Loucy (cell line): Measurements from ENCODE around the gene PC.

Experiments
- H2AFZ ChIP-seq: fragments of 200-600 bp; sonication (generic); 2 replicates; pipeline ENCODE4 v1.6.0; 2016; ENCODE audit warnings: antibody characterized with exemption, mild to moderate bottlenecking, low read length, moderate library complexity
- H3F3A ChIP-seq: fragments of 200-600 bp; 2 replicates; pipeline ENCODE4 v1.6.0; 2016; ENCODE audit warnings: antibody characterized with exemption, low read depth, mild to moderate bottlenecking
- H3K27me3 ChIP-seq: fragments of 200-600 bp; sonication (generic); 2 replicates; pipeline ENCODE4 v1.6.1; 2014; ENCODE audit warnings: low read length, mild to moderate bottlenecking; ENCODE audit not compliant: insufficient read depth, poor library complexity, severe bottlenecking
- H3K36me3 ChIP-seq: fragments of 200-600 bp; sonication (generic); 2 replicates; pipeline ENCODE4 v1.6.1; 2016; ENCODE audit warnings: low read length; ENCODE audit not compliant: insufficient read depth
- H3K4me1 ChIP-seq: fragments of 200-600 bp; sonication (generic); 2 replicates; pipeline ENCODE4 v1.5.1; 2014; ENCODE audit warnings: low read length, mild to moderate bottlenecking; ENCODE audit not compliant: insufficient read depth, poor library complexity, severe bottlenecking
- H3K4me2 ChIP-seq: fragments of 200-600 bp; sonication (generic); 2 replicates; pipeline ENCODE4 v1.6.0; 2014; ENCODE audit warnings: antibody characterized with exemption, low read length, low read depth, mild to moderate bottlenecking; ENCODE audit not compliant: poor library complexity, severe bottlenecking
- H3K4me3 ChIP-seq: fragments of 200-600 bp; sonication (generic); 2 replicates; pipeline ENCODE4 v1.5.1; 2014; ENCODE audit warnings: low read length, mild to moderate bottlenecking, mixed read lengths; ENCODE audit not compliant: poor library complexity, severe bottlenecking
- H3K79me2 ChIP-seq: fragments of 200-600 bp; sonication (generic); 2 replicates; pipeline ENCODE4 v1.6.1; 2014; ENCODE audit warnings: low read length; ENCODE audit not compliant: insufficient read depth
- H3K9ac ChIP-seq: fragments of 200-600 bp; sonication (generic); 2 replicates; pipeline ENCODE4 v1.6.0; 2014; ENCODE audit warnings: mild to moderate bottlenecking, low read depth, low read length, moderate library complexity; ENCODE audit not compliant: poor library complexity, severe bottlenecking
- H3K9me2 ChIP-seq: fragments of 200-600 bp; sonication (generic); replicated peaks from 2 replicates; pipeline ENCODE4 v1.6.1; 2016; ENCODE audit warnings: low read depth, low read length, mixed read lengths
- H3K9me3 ChIP-seq: fragments of 200-600 bp; sonication (generic); 2 replicates; pipeline ENCODE4 v1.6.1; 2014; ENCODE audit warnings: mild to moderate bottlenecking, antibody characterized with exemption, low read length, low read depth; ENCODE audit not compliant: insufficient read depth
- H4K20me1 ChIP-seq: fragments of 200-600 bp; sonication (generic); 2 replicates; pipeline ENCODE4 v1.6.0; 2014; ENCODE audit warnings: antibody characterized with exemption, low read length, mild to moderate bottlenecking; ENCODE audit not compliant: insufficient read depth, poor library complexity, severe bottlenecking
- EZH2phosphoT487 ChIP-seq: fragments of 200-600 bp; IDR thresholded peaks from 2 replicates; pipeline ENCODE4 v1.6.1; 2018; ENCODE audit warnings: antibody characterized with exemption, mild to moderate bottlenecking, moderate library complexity, borderline replicate concordance
- TF ChIP-seq, protein P1 (sequence below): fragments of 200-600 bp; sonication (generic); conservative IDR thresholded peaks from 2 replicates; pipeline ENCODE4 v1.5.1; 2014; ENCODE audit warnings: mild to moderate bottlenecking, antibody characterized with exemption, low read length

Gene PC

DNA sequence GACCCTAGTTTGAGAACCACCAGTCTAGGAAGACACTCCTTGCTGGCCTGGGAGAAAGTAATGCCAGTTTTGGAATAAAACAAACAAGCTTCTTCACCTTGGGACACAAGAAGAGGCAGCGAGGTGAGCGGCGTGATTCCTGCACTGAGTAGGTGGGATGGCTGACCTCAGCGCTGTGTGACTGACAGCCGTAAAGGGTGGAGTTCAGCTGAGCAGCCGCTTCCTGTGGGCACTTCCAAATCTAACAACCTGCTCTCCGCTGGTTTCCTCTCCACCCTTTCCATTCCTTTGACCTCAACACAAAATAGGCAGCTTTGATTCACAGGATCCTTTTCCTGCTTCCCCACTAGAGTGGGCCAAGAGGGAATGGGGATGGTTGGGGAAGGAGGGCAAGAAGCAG is 45.8 kb downstream of the PC start:
- H3K9ac ChIP-seq: no peak overlapping the region
- H2AFZ ChIP-seq: no peak overlapping the region
- H3K9me2 ChIP-seq: no peaks in the 10 kb centered on the region
- no peak for TF ChIP-seq EZH2phosphoT487
- TF ChIP-seq, protein P1, sequence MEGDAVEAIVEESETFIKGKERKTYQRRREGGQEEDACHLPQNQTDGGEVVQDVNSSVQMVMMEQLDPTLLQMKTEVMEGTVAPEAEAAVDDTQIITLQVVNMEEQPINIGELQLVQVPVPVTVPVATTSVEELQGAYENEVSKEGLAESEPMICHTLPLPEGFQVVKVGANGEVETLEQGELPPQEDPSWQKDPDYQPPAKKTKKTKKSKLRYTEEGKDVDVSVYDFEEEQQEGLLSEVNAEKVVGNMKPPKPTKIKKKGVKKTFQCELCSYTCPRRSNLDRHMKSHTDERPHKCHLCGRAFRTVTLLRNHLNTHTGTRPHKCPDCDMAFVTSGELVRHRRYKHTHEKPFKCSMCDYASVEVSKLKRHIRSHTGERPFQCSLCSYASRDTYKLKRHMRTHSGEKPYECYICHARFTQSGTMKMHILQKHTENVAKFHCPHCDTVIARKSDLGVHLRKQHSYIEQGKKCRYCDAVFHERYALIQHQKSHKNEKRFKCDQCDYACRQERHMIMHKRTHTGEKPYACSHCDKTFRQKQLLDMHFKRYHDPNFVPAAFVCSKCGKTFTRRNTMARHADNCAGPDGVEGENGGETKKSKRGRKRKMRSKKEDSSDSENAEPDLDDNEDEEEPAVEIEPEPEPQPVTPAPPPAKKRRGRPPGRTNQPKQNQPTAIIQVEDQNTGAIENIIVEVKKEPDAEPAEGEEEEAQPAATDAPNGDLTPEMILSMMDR: no peak
- H3K4me1 ChIP-seq: no peaks in the 10 kb centered on the region
- no peak overlapping the region for H3K4me2 ChIP-seq
- H3K4me3 ChIP-seq: no peak overlapping the region
- no peaks in the 10 kb centered on the region for H3K27me3 ChIP-seq
- no peaks in the 10 kb centered on the region for H3F3A ChIP-seq
- H3K9me3 ChIP-seq: no peaks in the 10 kb centered on the region
- no peaks in the 10 kb centered on the region for H3K79me2 ChIP-seq
- no peaks in the 10 kb centered on the region for H3K36me3 ChIP-seq
- no peaks in the 10 kb centered on the region for H4K20me1 ChIP-seq

DNA sequence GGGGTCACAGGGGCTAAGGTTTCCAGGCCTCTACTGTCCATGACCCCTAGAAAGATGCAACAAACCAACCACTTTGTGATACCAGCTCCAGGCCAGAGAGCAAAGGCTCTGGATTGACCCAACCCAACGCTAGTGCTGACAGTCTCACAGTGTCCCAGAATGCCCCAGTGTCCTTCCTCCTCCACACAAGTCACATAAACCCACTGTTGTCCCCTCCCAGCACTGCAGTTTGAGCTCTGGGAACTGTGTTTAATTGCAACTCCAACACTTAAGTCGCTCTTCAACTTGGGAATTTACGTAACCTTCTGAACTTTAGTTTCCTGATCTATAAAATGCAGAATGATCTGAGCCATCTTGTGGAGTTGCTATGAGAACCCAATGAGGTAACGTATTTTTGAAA is 47.5 kb downstream of the PC start:
- no peaks in the 10 kb centered on the region for H3K79me2 ChIP-seq
- H3K4me1 ChIP-seq: no peaks in the 10 kb centered on the region
- no peak overlapping the region for H3K4me3 ChIP-seq
- no peaks in the 10 kb centered on the region for H3K9me2 ChIP-seq
- no peak for TF ChIP-seq EZH2phosphoT487
- TF ChIP-seq, protein P1: no peak
- H4K20me1 ChIP-seq: no peaks in the 10 kb centered on the region
- H3K36me3 ChIP-seq: no peaks in the 10 kb centered on the region
- no peak overlapping the region for H3K4me2 ChIP-seq
- H3K9me3 ChIP-seq: no peaks in the 10 kb centered on the region
- H2AFZ ChIP-seq: no peak overlapping the region
- no peak overlapping the region for H3K9ac ChIP-seq
- H3F3A ChIP-seq: no peaks in the 10 kb centered on the region
- no peaks in the 10 kb centered on the region for H3K27me3 ChIP-seq

DNA sequence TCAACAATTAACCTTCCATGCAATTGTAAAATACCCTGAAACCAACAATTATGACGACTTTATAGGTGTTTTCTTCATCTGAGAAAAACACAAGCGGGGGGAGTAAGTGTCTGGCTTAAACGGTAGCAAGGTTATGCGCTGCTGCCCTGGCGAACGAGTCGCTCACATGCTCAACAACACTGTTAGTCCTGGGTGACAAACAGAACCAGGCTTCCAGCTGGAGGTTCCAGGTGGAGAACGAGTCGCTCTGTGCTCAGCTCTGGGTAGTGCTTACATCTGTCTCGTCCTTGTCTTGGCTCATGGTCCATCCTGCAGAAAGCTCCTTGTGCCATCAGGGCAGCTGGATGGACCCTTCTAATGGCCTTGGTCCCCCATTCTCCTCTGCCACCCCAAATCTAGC is 48.2 kb downstream of the PC start:
- H3K9ac ChIP-seq: no peak overlapping the region
- H3K4me2 ChIP-seq: no peak overlapping the region
- no peaks in the 10 kb centered on the region for H3K79me2 ChIP-seq
- H3K4me1 ChIP-seq: no peaks in the 10 kb centered on the region
- TF ChIP-seq EZH2phosphoT487: no peak
- TF ChIP-seq, protein P1: no peak
- no peak overlapping the region for H3K4me3 ChIP-seq
- no peaks in the 10 kb centered on the region for H3K9me2 ChIP-seq
- H3K27me3 ChIP-seq: no peaks in the 10 kb centered on the region
- no peaks in the 10 kb centered on the region for H4K20me1 ChIP-seq
- H3K9me3 ChIP-seq: no peaks in the 10 kb centered on the region
- H3K36me3 ChIP-seq: no peaks in the 10 kb centered on the region
- H2AFZ ChIP-seq: no peak overlapping the region
- H3F3A ChIP-seq: no peaks in the 10 kb centered on the region
